Measurements from ENCODE around the gene ZFYVE28. TPM values are rescaled to one million over a fixed set of nuclear protein-coding genes. Genes with fewer than 3 reads are reported as not detected.

ZFYVE28 gene
- total and polyA plus RNA-seq, 10 of the 15 experiments (the other 5 are each of a cell fraction or from before 2014, with no cell fraction given): 0.06 to 1.9 (median 0.22) TPM; not detected in 1

DNA sequence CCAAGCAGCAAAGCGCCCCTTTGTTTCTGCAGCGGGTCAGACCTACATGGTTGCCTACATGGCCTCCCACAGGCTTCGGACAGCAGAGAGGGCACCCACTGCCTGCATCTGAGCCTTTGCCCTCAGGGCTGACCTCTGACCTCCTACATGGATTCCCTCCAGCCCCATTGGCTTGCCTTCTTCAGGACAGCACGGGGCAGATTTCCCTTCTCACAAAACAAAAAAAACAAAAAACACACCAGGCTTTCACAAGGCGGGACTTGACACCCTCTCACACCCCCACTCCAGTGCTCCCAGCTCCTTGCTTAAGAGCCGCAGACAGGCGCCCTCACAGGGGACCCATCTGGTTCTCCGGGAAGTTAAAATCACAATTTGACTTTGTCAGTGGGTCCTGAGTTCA is 32.9 kb downstream of the ZFYVE28 start (continued):
- no peak for TF ChIP-seq MYB (IDR thresholded peaks at IDR 0.05; ENCODE audit: borderline replicate concordance, low read depth, low read length)
- TF ChIP-seq BACH1 (IDR thresholded peaks at IDR 0.05; ENCODE audit: borderline replicate concordance): no peak
- TF ChIP-seq GATAD2B (conservative IDR thresholded peaks at IDR 0.05; ENCODE audit: low read depth): no peak
- no peak for TF ChIP-seq TBL1XR1 (IDR thresholded peaks at IDR 0.05; ENCODE audit: low read depth, low read length)
- no peak for TF ChIP-seq SREBF1 (IDR thresholded peaks at IDR 0.05; ENCODE audit: low read length)
- TF ChIP-seq BHLHE40 (IDR thresholded peaks at IDR 0.05; ENCODE audit: borderline replicate concordance in 1 of 2, low read depth in 2 of 2, low read length in 1 of 2): no peak
- TF ChIP-seq MTA2 (IDR thresholded peaks at IDR 0.05; ENCODE audit: low read depth): no peak
- TF ChIP-seq CBX5 (IDR thresholded peaks at IDR 0.05; ENCODE audit: low read depth): no peak
- TF ChIP-seq, protein P1, sequence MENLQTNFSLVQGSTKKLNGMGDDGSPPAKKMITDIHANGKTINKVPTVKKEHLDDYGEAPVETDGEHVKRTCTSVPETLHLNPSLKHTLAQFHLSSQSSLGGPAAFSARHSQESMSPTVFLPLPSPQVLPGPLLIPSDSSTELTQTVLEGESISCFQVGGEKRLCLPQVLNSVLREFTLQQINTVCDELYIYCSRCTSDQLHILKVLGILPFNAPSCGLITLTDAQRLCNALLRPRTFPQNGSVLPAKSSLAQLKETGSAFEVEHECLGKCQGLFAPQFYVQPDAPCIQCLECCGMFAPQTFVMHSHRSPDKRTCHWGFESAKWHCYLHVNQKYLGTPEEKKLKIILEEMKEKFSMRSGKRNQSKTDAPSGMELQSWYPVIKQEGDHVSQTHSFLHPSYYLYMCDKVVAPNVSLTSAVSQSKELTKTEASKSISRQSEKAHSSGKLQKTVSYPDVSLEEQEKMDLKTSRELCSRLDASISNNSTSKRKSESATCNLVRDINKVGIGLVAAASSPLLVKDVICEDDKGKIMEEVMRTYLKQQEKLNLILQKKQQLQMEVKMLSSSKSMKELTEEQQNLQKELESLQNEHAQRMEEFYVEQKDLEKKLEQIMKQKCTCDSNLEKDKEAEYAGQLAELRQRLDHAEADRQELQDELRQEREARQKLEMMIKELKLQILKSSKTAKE (IDR thresholded peaks at IDR 0.05; ENCODE audit: low read depth, poor library complexity, severe bottlenecking): no peak

GRCh38 chr4:2384245-2384644 is 34.2 kb downstream of the ZFYVE28 start:
- no peak overlapping the region for H3K4me2 ChIP-seq (ENCODE audit: control insufficient read depth, insufficient read depth)
- ChIA-PET CTCF (no interaction called here), RAD21 (ENCODE audit: unreplicated experiment) (no interaction called here), SMC1A (ENCODE audit: uncharacterized antibody, unreplicated experiment) (no interaction called here), POLR2A (no interaction called here)
- no peaks in the 10 kb centered on the region for H3K4me1 ChIP-seq (ENCODE audit: control insufficient read depth, insufficient read depth, low read length)
- intact Hi-C loops (cut with micrococcal nuclease; ENCODE audit: unreplicated experiment) (no loop called here), in situ Hi-C loops (cut with MboI) (no loop called here)
- BruUV-seq (replicated peaks): no TSS peak
- no peak overlapping the region for H3K27ac ChIP-seq (ENCODE audit: control insufficient read depth, insufficient read depth)
- H2AFZ ChIP-seq (ENCODE audit: control insufficient read depth, low read depth, low read length): no peak overlapping the region
- H3K9ac ChIP-seq (ENCODE audit: control insufficient read depth, insufficient read depth, low read length): no peak overlapping the region
- no peak for DNase-seq (ENCODE audit: low read depth, low spot score)
- no peak overlapping the region for H3K4me3 ChIP-seq
- H3K27me3 ChIP-seq (replicated peaks in 1 of 2; ENCODE audit: control insufficient read depth in 2 of 2, insufficient read depth in 2 of 2, low read length in 1 of 2): no peaks in the 10 kb centered on the region
- WGBS (ENCODE audit: insufficient coverage, insufficient replicate concordance, low lambda C conversion rate, missing lambda C conversion rate): 14% methylated on average over 6 of the region's 6 CpGs
- FAIRE-seq: no peak
- 0 out of 2 replicates have a peak, but pooled peaks cover 4% of the 10 kb centered on the region for H4K20me1 ChIP-seq (ENCODE audit: control insufficient read depth, insufficient read depth)
- H3K79me2 ChIP-seq (ENCODE audit: control insufficient read depth, insufficient read depth, low read length): no peaks in the 10 kb centered on the region
- no peaks in the 10 kb centered on the region; the same call in 2 of the 3 replicates for H3K9me3 ChIP-seq (replicated peaks; ENCODE audit: control insufficient read depth, insufficient read depth, low read length)
- no peak for ATAC-seq
- no peaks in the 10 kb centered on the region for H3K36me3 ChIP-seq (ENCODE audit: control insufficient read depth in 2 of 2, insufficient read depth in 2 of 2, low read length in 1 of 2)
- TF ChIP-seq, protein P2, sequence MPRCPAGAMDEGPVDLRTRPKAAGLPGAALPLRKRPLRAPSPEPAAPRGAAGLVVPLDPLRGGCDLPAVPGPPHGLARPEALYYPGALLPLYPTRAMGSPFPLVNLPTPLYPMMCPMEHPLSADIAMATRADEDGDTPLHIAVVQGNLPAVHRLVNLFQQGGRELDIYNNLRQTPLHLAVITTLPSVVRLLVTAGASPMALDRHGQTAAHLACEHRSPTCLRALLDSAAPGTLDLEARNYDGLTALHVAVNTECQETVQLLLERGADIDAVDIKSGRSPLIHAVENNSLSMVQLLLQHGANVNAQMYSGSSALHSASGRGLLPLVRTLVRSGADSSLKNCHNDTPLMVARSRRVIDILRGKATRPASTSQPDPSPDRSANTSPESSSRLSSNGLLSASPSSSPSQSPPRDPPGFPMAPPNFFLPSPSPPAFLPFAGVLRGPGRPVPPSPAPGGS (IDR thresholded peaks at IDR 0.05; ENCODE audit: borderline replicate concordance, insufficient read depth, low read depth, low read length, poor library complexity, severe bottlenecking): no peak
- TF ChIP-seq, protein P3, sequence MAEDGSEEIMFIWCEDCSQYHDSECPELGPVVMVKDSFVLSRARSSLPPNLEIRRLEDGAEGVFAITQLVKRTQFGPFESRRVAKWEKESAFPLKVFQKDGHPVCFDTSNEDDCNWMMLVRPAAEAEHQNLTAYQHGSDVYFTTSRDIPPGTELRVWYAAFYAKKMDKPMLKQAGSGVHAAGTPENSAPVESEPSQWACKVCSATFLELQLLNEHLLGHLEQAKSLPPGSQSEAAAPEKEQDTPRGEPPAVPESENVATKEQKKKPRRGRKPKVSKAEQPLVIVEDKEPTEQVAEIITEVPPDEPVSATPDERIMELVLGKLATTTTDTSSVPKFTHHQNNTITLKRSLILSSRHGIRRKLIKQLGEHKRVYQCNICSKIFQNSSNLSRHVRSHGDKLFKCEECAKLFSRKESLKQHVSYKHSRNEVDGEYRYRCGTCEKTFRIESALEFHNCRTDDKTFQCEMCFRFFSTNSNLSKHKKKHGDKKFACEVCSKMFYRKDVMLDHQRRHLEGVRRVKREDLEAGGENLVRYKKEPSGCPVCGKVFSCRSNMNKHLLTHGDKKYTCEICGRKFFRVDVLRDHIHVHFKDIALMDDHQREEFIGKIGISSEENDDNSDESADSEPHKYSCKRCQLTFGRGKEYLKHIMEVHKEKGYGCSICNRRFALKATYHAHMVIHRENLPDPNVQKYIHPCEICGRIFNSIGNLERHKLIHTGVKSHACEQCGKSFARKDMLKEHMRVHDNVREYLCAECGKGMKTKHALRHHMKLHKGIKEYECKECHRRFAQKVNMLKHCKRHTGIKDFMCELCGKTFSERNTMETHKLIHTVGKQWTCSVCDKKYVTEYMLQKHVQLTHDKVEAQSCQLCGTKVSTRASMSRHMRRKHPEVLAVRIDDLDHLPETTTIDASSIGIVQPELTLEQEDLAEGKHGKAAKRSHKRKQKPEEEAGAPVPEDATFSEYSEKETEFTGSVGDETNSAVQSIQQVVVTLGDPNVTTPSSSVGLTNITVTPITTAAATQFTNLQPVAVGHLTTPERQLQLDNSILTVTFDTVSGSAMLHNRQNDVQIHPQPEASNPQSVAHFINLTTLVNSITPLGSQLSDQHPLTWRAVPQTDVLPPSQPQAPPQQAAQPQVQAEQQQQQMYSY (CRISPR knock-in tag; IDR thresholded peaks at IDR 0.05): no peak
- TF ChIP-seq, protein P4, sequence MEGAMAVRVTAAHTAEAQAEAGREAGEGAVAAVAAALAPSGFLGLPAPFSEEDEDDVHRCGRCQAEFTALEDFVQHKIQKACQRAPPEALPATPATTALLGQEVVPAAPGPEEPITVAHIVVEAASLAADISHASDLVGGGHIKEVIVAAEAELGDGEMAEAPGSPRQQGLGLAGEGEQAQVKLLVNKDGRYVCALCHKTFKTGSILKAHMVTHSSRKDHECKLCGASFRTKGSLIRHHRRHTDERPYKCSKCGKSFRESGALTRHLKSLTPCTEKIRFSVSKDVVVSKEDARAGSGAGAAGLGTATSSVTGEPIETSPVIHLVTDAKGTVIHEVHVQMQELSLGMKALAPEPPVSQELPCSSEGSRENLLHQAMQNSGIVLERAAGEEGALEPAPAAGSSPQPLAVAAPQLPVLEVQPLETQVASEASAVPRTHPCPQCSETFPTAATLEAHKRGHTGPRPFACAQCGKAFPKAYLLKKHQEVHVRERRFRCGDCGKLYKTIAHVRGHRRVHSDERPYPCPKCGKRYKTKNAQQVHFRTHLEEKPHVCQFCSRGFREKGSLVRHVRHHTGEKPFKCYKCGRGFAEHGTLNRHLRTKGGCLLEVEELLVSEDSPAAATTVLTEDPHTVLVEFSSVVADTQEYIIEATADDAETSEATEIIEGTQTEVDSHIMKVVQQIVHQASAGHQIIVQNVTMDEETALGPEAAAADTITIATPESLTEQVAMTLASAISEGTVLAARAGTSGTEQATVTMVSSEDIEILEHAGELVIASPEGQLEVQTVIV (IDR thresholded peaks at IDR 0.05; ENCODE audit: borderline replicate concordance, partially characterized antibody): no peak
- TF ChIP-seq MXI1 (IDR thresholded peaks at IDR 0.05; ENCODE audit: low read depth, low read length) (no peak), ZBED1 (IDR thresholded peaks at IDR 0.05; ENCODE audit: borderline replicate concordance) (no peak)

Measured in GM12878 (cell line).